ENCODE measurements around the gene PRR5.

GRCh38 chr22:44670220-44670988 lies 31.6 kb upstream of the PRR5 start:
- no peak for TF ChIP-seq CTCF (conservative IDR thresholded peaks at IDR 0.05 in 1 of 2, IDR thresholded peaks at IDR 0.05 in 1 of 2; ENCODE audit: low read depth in 1 of 2, low read length in 2 of 2)
- TF ChIP-seq EZH2 (IDR thresholded peaks at IDR 0.05; ENCODE audit: low read length, missing control alignments) = no peak
